ENCODE measurements around the gene PIF1.

GRCh38 chr15:64833690-64834089 is 8.2 kb upstream of the PIF1 start:
- no peak for TF ChIP-seq CTCF (IDR thresholded peaks at IDR 0.05; ENCODE audit: low read length)
- TF ChIP-seq EZH2 (optimal IDR thresholded peaks at IDR 0.05; ENCODE audit: low read depth, low read length): no peak
- TF ChIP-seq EZH2phosphoT487 (IDR thresholded peaks at IDR 0.05; ENCODE audit: low read length): no peak

All from MM.1S (cell line).